BJ (cell line): Measurements from ENCODE around the gene KCNA10. TPM values are rescaled to one million over a fixed set of nuclear protein-coding genes. Genes with fewer than 3 reads are reported as not detected.

Experiments
- CTCF ChIA-PET: fragments of 350-600 bp; formaldehyde crosslinking; extraction: SDS; loops from one replicate; lab custom pipeline; 2021; ENCODE audit warnings: antibody characterized with exemption, inconsistent platforms; lab: Yijun Ruan, JAX
- POLR2A ChIA-PET: fragments of 300-600 bp; sonication (Branson Sonifier 250); formaldehyde crosslinking; extraction: SDS; loops from one replicate; lab custom pipeline; 2021; ENCODE audit warnings: antibody characterized with exemption; lab: Charles Lee
- DNase-seq: peaks from one replicate; pipeline ENCODE4 v3.0.0-alpha.2; 2011; ENCODE audit warnings: low read depth
- H3K27me3 ChIP-seq: 2 replicates; pipeline ENCODE4 v1.6.0; 2011; ENCODE audit warnings: low read length; ENCODE audit not compliant: control insufficient read depth, insufficient read depth
- H3K36me3 ChIP-seq: 2 replicates; pipeline ENCODE4 v1.5.1; 2011; ENCODE audit warnings: low read length; ENCODE audit not compliant: control insufficient read depth, insufficient read depth
- H3K4me3 ChIP-seq: 2 replicates; pipeline ENCODE4 v1.5.1; 2011; ENCODE audit warnings: low read depth, mild to moderate bottlenecking, control low read depth, low read length
- polyA plus RNA-seq: library from polyadenylated mRNA; depleted of rRNA; stranded (reverse); fragments of >200 nt; gene quantifications from 2 replicates; pipeline ENCODE4 v1.2.3, GENCODE V29; 2011
- TF ChIP-seq, protein P1 (sequence below): IDR thresholded peaks from 2 replicates; pipeline ENCODE4 v1.5.1; 2011; ENCODE audit warnings: low read depth, mild to moderate bottlenecking, control low read depth, inconsistent platforms, low read length, moderate library complexity; ENCODE audit not compliant: insufficient read depth

KCNA10 gene
- polyA plus RNA-seq, 1 experiment, result not detected

DNA sequence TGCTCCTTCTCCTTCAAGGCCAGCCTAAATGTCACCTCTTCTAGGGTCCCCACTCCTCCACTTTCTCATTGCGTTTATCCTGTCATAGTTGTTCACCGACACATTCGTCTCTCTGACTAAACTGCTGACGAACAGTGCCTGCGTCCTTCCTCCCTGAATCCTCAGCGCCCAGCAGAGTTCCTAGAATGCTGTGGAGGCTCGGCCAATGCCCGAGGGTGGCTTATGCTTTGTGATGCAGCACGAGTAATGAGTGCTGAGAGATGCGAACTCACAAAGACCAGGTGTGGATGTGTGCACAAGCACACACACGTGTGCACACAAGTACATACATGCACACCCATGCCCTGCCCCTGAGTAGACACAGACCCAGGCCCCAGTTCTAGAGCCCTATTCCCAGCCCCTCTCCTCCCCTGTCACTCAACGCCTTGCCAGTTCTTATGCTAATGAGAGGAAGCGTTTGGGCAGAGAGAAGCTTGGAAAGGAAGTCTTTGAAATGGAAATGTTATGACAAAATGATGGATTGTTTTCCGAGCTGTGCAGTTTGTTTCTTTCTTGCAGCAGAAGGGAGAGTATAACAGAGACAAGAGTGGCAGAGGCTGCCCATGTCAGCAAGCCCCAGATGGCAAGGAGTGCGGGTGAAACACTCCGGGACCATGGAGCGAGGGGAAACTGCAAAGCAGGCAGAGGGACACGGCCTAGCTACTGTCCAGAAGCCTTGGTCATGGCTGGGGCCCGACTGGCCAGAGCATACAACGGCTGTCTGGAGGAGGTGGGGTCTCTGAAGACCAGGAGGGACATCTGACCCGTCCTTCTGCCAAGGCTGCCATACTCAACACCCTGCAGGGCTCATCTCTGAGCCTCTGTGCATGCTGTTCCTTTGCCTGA, 24.2 kb downstream of the KCNA10 start:
- H3K4me3 ChIP-seq, result no peak overlapping the region
- DNase-seq, result no peak
- ChIA-PET CTCF (interaction anchor here (0.6 to 8.5 kb wide), 18 partner anchors 10 to 321 kb away, joined by 3 to 144 read pairs (median 10); partner anchors contain the start of genes KCNC4 and LAMTOR5), POLR2A (no interaction called here)
- TF ChIP-seq, protein P1, sequence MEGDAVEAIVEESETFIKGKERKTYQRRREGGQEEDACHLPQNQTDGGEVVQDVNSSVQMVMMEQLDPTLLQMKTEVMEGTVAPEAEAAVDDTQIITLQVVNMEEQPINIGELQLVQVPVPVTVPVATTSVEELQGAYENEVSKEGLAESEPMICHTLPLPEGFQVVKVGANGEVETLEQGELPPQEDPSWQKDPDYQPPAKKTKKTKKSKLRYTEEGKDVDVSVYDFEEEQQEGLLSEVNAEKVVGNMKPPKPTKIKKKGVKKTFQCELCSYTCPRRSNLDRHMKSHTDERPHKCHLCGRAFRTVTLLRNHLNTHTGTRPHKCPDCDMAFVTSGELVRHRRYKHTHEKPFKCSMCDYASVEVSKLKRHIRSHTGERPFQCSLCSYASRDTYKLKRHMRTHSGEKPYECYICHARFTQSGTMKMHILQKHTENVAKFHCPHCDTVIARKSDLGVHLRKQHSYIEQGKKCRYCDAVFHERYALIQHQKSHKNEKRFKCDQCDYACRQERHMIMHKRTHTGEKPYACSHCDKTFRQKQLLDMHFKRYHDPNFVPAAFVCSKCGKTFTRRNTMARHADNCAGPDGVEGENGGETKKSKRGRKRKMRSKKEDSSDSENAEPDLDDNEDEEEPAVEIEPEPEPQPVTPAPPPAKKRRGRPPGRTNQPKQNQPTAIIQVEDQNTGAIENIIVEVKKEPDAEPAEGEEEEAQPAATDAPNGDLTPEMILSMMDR, result no peak
- H3K36me3 ChIP-seq, result no peaks in the 10 kb centered on the region
- H3K27me3 ChIP-seq, result peaks cover 9% of the 10 kb centered on the region

DNA sequence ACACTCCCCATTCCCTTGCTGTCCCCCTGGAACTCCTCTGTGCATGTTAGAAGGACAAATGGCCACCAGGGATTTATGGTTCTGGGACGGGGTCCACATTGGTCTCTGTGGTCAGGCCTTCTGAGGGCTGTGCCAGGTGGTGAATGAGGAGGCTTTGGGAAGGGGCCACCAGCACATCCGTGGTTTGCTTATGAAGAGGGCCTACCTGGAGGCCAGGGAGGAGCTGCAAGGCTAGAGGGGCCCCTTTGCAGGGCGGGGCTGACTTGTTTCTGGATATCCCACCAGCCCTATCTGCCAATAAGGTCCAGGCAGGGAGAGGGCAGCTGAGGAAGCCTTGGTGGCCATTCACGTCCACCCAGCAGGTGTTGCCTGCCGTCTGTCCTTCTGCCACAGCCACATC, 24.9 kb downstream of the KCNA10 start:
- DNase-seq, result no peak
- Histone ChIP-seq H3K36me3 (no peaks in the 10 kb centered on the region), H3K27me3 (peaks cover 9% of the 10 kb centered on the region), H3K4me3 (no peak overlapping the region)
- TF ChIP-seq, protein P1, result no peak
- ChIA-PET CTCF (interaction anchor here (3.2 to 8.5 kb wide), 4 partner anchors 11 to 292 kb away, joined by 68 to 144 read pairs (median 116); partner anchors contain the start of gene LAMTOR5), POLR2A (no interaction called here)

DNA sequence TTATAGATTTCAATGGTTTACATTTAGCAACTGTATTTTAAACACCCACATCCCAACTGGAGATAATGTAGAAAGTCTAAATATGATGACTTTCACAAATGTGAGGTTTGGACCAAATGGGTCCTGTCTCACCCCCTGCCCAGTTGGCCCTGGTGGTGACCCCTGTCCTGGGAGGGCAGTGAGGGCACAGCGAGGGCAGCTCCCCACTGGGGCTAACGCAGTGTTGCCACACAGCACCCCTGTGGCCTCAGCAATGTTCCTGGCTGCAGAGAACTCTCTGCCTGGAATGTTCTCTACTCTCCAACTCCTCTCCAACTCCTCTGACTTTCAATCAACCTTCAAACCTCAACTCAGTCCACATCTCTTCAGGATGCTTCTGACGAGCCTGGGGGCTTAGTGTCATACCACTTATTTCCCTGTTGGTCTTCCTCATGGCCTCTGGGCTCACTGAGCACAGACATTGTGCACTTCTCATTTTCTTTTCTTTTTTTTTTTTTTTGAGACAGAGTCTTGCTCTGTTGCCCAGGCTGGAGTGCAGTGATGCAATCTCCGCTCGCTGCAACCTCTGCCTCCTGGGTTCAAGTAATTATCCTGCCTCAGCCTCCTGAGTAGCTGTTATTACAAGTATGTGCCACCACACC, 25.8 kb downstream of the KCNA10 start:
- DNase-seq, result no peak
- ChIA-PET CTCF (interaction anchor here (0.9 to 8.5 kb wide), 4 partner anchors 29 to 296 kb away, joined by 3 to 144 read pairs (median 68); partner anchors contain the start of gene LAMTOR5), POLR2A (no interaction called here)
- Histone ChIP-seq H3K27me3 (peaks cover 3% of the 10 kb centered on the region; the same call in 1 of the 2 replicates), H3K36me3 (no peaks in the 10 kb centered on the region), H3K4me3 (no peak overlapping the region)
- TF ChIP-seq, protein P1, result no peak

DNA sequence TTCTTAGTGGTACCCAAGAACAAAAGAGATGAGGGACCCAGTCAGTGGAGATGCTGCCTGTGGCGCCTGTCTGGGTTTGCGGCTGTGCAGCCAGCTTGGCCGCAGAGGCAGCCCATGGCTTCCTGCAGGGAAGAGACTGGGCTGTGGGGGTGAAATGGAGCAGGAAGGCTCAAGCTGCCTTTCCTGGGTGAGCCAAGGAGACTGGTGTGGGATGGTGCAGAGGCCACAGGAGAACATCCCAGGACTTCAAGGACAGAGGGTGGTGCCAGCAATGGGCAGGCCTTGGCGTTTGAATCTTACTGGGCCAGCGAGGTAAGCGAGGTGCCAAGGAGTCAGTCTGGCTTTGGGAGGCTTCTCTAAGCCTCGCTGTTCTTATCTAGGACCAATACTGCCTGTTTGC, 26.4 kb downstream of the KCNA10 start:
- no peak for DNase-seq
- ChIA-PET POLR2A (no interaction called here), CTCF (interaction anchor here (0.9 to 8.5 kb wide), 4 partner anchors 28 to 296 kb away, joined by 3 to 144 read pairs (median 8); no protein-coding TSS in a partner anchor)

More for the DNA sequence above, 26.4 kb downstream of the KCNA10 start:
- Histone ChIP-seq H3K36me3 (no peaks in the 10 kb centered on the region), H3K4me3 (no peak overlapping the region), H3K27me3 (peaks cover 3% of the 10 kb centered on the region; the same call in 1 of the 2 replicates)
- TF ChIP-seq, protein P1, result no peak
